MCF 10A (cell line): ENCODE results near the gene INHBB. TPM values are rescaled to one million over a fixed set of nuclear protein-coding genes. Genes with fewer than 3 reads are reported as not detected.

Experiments
- BruUV-seq: library from RNA; stranded (reverse); fragments of 400-500 nt; replicated peaks from 2 replicates; lab custom pipeline; 2021; lab: Mats Ljungman, UMichigan
- CTCF ChIA-PET: fragments of 300-600 bp; sonication (Branson Sonifier 250); formaldehyde crosslinking; extraction: SDS; loops from one replicate; lab custom pipeline; 2021; ENCODE audit warnings: antibody characterized with exemption, inconsistent platforms; lab: Yijun Ruan, JAX
- POLR2A ChIA-PET: fragments of 300-600, 350-650 bp; sonication (Branson Sonifier 250); formaldehyde crosslinking; extraction: SDS; loops from one replicate; lab custom pipeline; 2020; ENCODE audit warnings: antibody characterized with exemption, inconsistent platforms; lab: Yijun Ruan, JAX
- DNase-seq: peaks from one replicate; pipeline ENCODE4 v3.0.0-alpha.2; 2018; ENCODE audit not compliant: unreplicated experiment
- H3K27ac Mint-ChIP-seq: one replicate; pipeline ENCODE4 v1.8.0; 2022; ENCODE audit warnings: mild to moderate bottlenecking, low read depth, mixed read lengths; ENCODE audit not compliant: unreplicated experiment
- H3K27me3 Mint-ChIP-seq: one replicate; pipeline ENCODE4 v1.8.0; 2022; ENCODE audit warnings: mixed read lengths; ENCODE audit not compliant: insufficient read depth, unreplicated experiment
- H3K36me3 Mint-ChIP-seq: one replicate; pipeline ENCODE4 v1.8.0; 2022; ENCODE audit warnings: mild to moderate bottlenecking, moderate library complexity, mixed read lengths; ENCODE audit not compliant: insufficient read depth, unreplicated experiment
- H3K4me1 Mint-ChIP-seq: one replicate; pipeline ENCODE4 v1.8.0; 2022; ENCODE audit warnings: mixed read lengths; ENCODE audit not compliant: insufficient read depth, unreplicated experiment
- H3K4me3 Mint-ChIP-seq: one replicate; pipeline ENCODE4 v1.8.0; 2022; ENCODE audit warnings: mild to moderate bottlenecking, moderate library complexity, mixed read lengths; ENCODE audit not compliant: unreplicated experiment
- H3K9me3 Mint-ChIP-seq: one replicate; pipeline ENCODE4 v1.8.0; 2022; ENCODE audit warnings: mixed read lengths; ENCODE audit not compliant: unreplicated experiment
- CTCF ChIP-seq: fragments of 200-600 bp; IDR thresholded peaks from one replicate; pipeline ENCODE4 v1.8.0; 2022; ENCODE audit warnings: antibody characterized with exemption, mild to moderate bottlenecking; ENCODE audit not compliant: unreplicated experiment
- intact Hi-C: fragments of 100-400 bp; cut with micrococcal nuclease; formaldehyde crosslinking; loops from 2 replicates; pipeline ENCODE4 v1.14.1; 2022
- total RNA-seq: library from RNA; stranded (reverse); gene quantifications from 2 replicates; pipeline ENCODE4 v1.2.3, GENCODE V29; 2022

The INHBB gene
- total RNA-seq, 1 experiment from 2014 or later = 0.16 TPM

DNA sequence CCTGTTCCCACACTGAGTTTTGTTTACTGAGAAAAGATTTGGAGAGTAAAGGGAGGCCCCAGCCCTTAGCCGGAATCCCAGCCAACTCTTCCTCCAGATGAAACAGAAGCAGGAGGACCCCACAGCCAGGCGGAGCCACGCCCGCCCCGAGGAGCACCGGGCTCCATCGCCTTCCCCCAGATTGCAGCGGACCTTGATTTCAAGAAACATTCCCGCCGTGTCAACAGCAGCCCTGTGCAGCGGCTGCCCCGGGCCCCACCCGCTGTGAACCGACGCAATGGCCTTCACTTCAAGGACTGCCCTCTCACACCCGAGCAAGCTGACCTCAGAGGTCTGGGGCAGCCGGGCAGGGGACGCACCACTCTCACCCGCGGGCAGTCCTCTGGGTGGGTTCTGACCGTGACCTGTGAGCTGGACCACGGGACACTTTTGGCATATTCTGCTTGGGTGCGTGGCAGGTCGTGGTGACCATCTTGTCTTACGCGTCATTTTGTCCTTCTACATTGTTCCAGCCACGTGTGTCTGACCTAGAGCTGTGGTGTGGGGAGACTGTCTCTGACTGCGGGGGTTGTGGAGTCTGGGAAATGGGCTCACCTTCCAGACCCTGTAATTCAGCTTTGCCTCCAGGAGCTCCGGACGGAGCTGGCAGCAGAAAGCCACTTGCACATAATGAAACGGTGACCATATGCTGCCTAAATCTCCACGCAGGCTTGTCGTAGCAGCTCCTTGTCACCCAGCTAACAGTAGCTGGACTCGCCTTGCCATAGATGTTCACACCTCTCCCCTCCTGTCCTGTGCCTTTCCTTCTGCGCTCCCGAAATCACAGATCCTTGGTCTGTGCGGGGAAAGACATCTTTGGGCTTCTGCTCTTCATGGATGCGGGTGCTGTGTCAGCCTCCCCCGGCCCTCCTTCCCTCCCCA lies 32.0 kb upstream of the INHBB start:
- H3K36me3 Mint-ChIP-seq = peaks cover 6% of the 10 kb centered on the region
- peaks cover 4% of the 10 kb centered on the region for H3K4me1 Mint-ChIP-seq
- intact Hi-C loops = loop anchor here (1.0 to 10.0 kb wide), 5 partner anchors 86 to 611 kb away; no protein-coding TSS in a partner anchor
- no peaks in the 10 kb centered on the region for H3K9me3 Mint-ChIP-seq
- H3K4me3 Mint-ChIP-seq = peak overlapping the region; percentile 11
- no TSS peak for BruUV-seq
- no peak overlapping the region for H3K27ac Mint-ChIP-seq
- no peak for TF ChIP-seq CTCF
- POLR2A ChIA-PET = interaction anchor here (0.9 to 1.1 kb wide), 3 partner anchors 85 to 366 kb away, joined by 3 to 6 read pairs (median 5); no protein-coding TSS in a partner anchor
- no peaks in the 10 kb centered on the region for H3K27me3 Mint-ChIP-seq
- DNase-seq = no peak
- CTCF ChIA-PET = interaction anchor here (0.5 to 6.8 kb wide), 55 partner anchors 8 to 1005 kb away, joined by 3 to 121 read pairs (median 4); no protein-coding TSS in a partner anchor

- ChIA-PET CTCF (interaction anchor here (0.5 to 6.8 kb wide), 24 partner anchors 9 to 600 kb away, joined by 3 to 121 read pairs (median 4); no protein-coding TSS in a partner anchor), POLR2A (no interaction called here)
- Mint-ChIP-seq H3K27me3 (no peaks in the 10 kb centered on the region), H3K9me3 (no peaks in the 10 kb centered on the region), H3K27ac (no peak overlapping the region), H3K4me1 (peaks cover 10% of the 10 kb centered on the region), H3K4me3 (no peak overlapping the region), H3K36me3 (peaks cover 6% of the 10 kb centered on the region)
- intact Hi-C loops = loop anchor here (10.0 kb wide), 1 partner anchor 360 kb away; no protein-coding TSS in a partner anchor
- no peak for TF ChIP-seq CTCF
- DNase-seq = no peak
- no TSS peak for BruUV-seq
Observed at GRCh38 chr2:120314690-120315366, 31.1 kb upstream of the INHBB start.

- no TSS peak for BruUV-seq
- DNase-seq = no peak
- Mint-ChIP-seq H3K27me3 (no peaks in the 10 kb centered on the region), H3K9me3 (no peaks in the 10 kb centered on the region), H3K4me1 (peaks cover 17% of the 10 kb centered on the region), H3K4me3 (no peak overlapping the region), H3K27ac (no peak overlapping the region), H3K36me3 (peaks cover 6% of the 10 kb centered on the region)
- ChIA-PET CTCF (interaction anchor here (0.5 to 6.8 kb wide), 6 partner anchors 22 to 366 kb away, joined by 3 to 121 read pairs (median 6); no protein-coding TSS in a partner anchor), POLR2A (no interaction called here)
- intact Hi-C loops = loop anchor here (10.0 kb wide), 1 partner anchor 359 kb away; no protein-coding TSS in a partner anchor
- no peak for TF ChIP-seq CTCF
Observed at GRCh38 chr2:120315367-120316033, 30.4 kb upstream of the INHBB start.
